GM19463 (cell line): ENCODE results near the gene DCUN1D1.
A peak's percentile ranks its signal among the peaks of the same experiment; 100 is the strongest.

Experiments
- ATAC-seq: cut with Tn5 transposase; IDR thresholded peaks from one replicate; pipeline ENCODE4 v1.9.1; 2021; ENCODE audit warnings: mild to moderate bottlenecking, moderate library complexity; ENCODE audit not compliant: unreplicated experiment

Gene DCUN1D1

GRCh38 chr3:182937293-182938051, 42.9 kb downstream of the DCUN1D1 start:
- ATAC-seq: peak; percentile 78

- ATAC-seq: no peak
Observed at GRCh38 chr3:182936918-182937285, 43.4 kb downstream of the DCUN1D1 start.

- no peak for ATAC-seq
Observed at GRCh38 chr3:182936239-182936917, 44.0 kb downstream of the DCUN1D1 start.

DNA sequence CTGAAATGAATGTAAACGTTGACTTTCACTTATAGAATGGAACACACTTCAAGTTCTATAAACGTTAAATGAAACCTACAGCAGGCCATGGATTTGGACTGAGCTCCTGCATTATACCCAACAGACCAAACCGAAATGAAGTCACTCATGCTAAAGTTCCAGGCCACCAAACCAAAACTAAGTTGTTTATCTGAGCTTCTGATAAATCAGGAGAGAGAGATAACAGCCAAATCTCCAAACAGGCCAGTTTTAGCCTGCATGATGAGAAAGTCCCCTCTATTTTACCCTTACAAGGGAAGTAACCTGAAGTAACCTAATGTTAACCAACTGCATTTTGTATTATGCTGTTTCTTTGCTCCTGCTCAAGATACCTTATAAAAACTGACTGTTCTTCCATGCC, 44.5 kb downstream of the DCUN1D1 start:
- ATAC-seq: no peak

DNA sequence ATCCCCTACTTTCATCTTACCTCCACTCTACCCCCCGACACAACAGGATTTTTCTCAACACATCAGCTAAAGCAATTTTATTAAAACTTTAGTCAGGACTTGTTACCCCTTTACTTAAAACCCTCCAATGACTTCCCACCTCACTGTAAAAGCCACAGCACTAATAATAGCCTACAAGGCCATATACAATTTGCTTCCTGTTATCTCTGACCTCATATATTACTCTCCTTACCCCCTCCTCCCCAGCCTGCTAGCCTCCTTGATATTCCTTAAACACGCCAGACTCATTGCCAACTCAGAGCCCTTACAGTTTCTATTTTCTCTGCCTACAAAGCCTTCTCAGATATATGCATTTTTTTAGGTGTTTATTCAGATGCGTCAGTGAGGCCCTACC, 54.4 kb downstream of the DCUN1D1 start:
- ATAC-seq: peak; percentile 9

GRCh38 chr3:182925330-182925943, 54.9 kb downstream of the DCUN1D1 start:
- peak; percentile 97 for ATAC-seq

GRCh38 chr3:182921665-182922355, 58.5 kb downstream of the DCUN1D1 start:
- ATAC-seq: no peak

DNA sequence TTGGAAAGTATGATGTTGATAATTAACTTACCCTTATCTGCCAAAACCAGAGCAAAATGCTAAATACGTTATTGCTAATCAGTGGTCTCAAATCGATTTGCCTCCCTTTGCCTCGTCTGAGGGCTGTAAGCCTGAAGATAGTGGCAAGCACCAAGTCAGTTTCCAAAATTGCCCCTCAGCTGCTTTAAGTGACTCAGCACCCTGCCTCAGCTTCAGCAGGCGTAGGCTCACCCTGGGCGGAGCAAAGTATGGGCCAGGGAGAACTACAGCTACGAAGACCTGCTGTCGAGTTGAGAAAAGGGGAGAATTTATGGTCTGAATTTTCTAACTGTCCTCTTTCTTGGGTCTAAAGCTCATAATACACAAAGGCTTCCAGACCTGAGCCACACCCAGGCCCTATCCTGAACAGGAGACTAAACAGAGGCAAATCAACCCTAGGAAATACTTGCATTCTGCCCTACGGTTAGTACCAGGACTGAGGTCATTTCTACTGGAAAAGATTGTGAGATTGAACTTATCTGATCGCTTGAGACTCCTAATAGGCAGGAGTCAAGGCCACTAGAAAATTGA, 59.7 kb downstream of the DCUN1D1 start:
- no peak for ATAC-seq

- ATAC-seq: no peak
Observed at GRCh38 chr3:182919866-182920357, 60.4 kb downstream of the DCUN1D1 start.

DNA sequence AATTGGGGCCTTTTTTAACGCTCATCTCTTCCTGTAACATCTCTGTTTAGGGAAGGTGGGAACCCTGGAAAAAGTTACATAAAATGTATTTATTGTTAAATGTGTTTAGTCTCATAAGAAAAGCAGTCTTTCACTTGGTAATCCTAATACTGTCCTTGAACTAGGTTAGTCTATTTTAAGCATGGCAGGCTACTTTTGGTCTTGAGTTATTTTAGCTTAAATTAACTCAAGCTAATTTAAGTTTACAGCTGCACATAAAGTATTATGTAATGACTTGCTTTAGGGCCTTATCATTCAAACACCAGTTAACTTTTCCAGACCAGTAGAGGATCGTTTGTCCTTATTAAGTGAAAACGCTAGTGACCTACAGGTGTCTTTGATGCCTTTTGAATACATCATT, 63.2 kb downstream of the DCUN1D1 start:
- no peak for ATAC-seq

DNA sequence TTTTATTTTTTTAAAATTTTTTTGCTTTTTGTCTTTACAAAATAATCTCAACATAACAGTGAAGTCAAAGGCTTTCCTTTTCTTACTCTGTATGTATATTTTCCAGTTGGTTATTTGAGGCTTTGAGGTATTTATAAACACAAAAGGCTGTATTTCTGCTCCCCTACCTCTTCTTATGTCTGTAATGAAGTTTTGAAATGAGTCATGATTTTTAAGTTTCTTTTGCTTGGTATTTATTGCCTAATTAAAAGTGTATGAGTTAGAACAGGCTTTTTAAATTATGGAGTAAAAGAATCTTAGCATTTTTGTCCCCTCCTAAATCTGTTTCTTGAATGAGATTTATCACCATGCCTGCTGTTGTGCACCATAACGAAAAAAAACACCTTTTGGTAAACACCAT, 66.0 kb downstream of the DCUN1D1 start:
- ATAC-seq: peak; percentile 42

DNA sequence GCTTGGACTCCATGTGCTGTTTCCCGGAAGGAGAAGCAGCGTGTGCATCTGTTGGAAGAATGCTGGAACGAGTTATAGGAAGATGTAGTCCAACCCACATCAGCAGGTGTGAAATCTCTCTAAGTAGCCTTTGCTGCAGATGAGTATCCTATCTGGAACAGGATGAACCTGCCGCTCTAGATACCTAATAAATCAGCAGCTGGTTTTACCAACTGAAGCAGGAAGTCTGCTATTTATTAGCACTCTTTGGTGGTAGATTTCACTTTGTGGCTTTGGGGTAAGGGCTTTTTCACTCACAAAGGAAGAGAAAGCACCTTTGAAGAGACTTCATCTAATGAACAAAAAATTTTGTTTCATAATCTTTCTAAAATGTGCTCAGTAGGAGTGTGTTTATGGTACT, 66.4 kb downstream of the DCUN1D1 start:
- peak; percentile 88 for ATAC-seq

DNA sequence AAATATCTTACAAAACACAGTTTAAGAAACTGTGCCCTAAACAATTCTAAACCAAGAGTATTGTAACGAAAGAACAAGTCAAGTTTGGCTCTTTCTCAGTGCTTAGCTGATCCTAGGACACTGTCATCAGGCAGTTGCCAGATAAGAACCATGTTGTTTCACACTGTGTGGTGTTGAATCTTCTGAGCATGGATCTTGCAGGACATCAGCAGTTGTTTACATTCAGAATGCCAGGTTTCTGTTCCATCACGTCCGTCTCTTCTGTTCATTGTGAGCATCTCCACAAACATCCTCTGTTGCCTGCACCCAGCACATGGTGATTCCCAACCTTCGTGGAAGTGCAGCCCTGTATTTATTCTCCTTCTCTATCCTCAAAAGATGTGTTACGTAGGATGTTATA, 67.9 kb downstream of the DCUN1D1 start:
- ATAC-seq: no peak

GRCh38 chr3:182911782-182912111, 68.6 kb downstream of the DCUN1D1 start:
- ATAC-seq: no peak

DNA sequence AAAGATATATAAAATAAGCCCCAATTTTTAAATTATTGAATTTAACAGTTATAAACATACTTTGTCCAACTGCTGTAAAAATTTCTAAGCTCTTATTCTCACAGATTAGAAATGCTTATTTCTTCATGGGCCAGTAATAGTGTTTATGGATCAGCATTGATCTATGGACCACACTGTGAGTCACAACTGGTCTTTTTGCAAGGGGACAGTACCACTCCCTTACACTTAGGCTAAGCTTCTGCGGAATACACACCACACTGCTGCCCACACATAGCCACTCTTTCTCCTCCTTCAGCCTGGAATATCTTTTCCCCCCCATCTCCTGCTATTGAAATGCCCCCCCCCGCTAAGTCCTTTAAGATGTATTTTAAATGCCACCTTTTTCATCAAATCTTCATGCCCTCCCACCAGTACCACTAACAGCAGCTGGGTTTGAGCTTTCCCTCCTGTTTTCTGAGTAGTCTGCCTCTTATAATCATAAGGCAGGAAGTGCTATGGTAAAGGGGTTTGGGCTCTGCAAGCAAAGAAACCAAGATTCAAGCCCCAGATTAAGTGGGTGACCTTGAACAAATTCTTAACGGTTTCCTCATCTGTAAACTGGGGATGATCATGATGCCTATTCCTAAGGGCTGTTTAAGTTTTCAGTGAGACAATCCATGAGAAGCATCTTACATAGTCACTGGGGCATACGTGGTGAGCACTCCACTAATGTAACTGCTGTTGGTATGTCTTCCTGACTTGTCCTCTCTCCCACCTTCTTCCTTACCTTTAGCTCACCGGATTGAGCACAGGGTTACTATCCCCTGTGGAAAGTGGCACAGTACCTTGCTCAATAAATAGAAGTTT, 69.2 kb downstream of the DCUN1D1 start:
- ATAC-seq: no peak

DNA sequence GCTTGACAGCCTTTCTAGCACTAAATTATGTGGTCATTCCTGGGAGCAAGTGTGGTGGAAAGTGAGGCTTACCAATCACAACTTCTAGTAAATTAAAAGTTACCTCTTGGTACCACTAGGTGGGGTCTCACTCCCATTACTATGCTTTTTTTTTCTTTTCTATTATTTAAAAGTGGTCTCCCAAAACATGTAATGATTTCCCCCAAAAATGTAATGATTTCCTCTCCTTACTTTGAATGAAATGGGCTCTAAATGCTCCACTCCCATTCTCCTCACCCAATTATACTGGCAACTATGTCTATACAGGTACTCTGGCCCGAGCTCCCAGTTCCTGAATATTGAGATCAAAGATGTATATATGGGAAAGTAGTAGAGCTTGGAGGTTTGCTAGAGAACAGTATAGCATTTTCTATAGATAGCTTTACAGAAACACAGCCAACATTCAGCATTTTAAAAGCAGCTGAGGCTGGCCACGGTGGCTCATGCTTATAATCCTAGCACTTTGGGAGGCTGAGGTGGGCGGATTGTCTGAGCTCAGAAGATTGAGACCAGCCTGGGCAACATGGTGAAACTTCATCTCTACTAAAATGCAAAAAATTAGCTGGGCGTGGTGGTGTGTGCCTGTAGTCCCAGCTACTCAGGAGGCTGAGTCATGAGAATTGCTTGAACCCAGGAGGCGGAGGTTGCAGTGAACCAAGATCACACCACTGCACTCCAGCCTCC, 70.9 kb downstream of the DCUN1D1 start:
- ATAC-seq: no peak

DNA sequence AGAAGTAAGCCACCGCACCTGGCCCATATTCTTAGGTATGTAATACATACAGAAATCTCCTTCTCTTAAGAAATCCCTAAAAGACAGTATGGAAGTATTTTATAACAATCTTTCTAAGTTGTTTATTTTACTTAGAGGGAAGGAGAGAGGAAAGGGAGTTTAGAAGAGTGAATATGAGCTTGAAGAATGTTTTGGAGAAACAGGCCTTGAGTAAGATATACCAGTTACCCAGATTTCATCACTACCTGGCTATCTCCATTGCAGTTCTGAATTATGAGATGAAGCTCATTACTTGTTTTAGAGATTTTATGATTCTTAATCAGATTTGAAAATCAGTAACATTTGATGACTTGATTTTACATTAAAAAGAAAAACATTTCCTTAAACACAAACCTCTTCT, 71.9 kb downstream of the DCUN1D1 start:
- ATAC-seq: no peak

DNA sequence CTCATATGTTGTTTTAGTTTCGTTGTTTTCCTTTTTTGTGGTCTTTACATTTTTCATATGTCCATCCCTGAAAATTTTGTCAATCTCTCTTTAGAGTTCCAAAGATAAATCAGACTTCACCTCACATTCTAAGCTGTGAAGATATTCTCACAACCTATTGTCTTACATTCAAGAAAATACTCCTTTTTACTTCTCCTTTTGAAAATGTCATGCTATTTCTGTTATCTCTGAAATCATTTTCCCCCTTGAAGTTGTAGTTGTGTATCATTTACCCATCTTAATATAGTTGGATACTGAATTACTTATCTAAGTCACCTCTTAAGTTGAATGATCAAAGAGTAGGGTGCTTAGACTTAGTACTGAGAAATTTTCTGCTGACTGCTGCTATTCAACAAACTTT, 74.3 kb downstream of the DCUN1D1 start:
- ATAC-seq: peak; percentile 49

DNA sequence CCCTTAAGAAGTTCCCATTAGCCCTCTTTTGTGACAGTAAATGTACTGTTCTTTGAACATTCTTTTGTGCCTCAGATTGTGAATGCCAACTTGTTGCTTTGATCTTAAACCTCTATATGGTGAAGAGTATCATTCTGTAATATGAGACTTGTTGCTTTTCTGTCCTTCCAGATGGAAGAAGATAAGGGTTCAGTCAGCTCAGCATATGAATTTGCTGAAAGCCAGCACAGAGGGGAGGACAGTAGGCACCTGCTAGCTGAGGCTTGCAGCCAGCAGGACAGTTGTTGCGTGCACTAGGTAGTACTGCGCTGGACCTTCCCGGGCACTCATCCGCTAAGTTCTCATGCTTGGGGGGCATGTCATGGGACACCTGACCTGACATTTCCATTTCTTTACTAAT, 74.7 kb downstream of the DCUN1D1 start:
- no peak for ATAC-seq

DNA sequence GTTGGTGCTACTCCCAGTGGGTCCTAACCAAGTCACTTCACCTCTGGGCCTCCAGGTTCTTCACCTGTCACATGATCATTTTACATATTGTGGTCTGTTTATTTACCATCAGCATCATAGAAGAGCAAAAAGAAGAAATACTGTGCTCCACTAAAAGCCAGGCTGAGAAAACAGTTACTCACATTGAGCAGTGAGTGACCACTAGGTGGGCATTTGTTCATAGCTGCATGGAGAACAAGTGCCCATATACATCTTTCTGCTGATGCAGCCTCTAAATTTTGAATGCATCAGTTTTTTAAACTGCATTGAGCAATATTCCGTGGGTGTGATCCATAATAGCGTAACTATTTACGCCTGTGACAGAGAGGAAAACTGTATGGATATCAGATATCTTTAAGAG, 76.2 kb downstream of the DCUN1D1 start:
- no peak for ATAC-seq
